ENCODE data around the gene PVALEF. TPM values are rescaled to one million over a fixed set of nuclear protein-coding genes. Genes with fewer than 3 reads are reported as not detected.

Gene PVALEF
- total and polyA plus RNA-seq, 5 donors = not detected

- H3K27ac ChIP-seq (ENCODE audit: low read length) = no peak overlapping the region
- no peak for ATAC-seq
These were observed 35.5 kb upstream of the PVALEF start for GRCh38 chr17:81129711-81130367.

GRCh38 chr17:81130385-81131361, 34.6 kb upstream of the PVALEF start:
- H3K4me3 ChIP-seq (ENCODE audit: low read length) = no peak overlapping the region
- no peak overlapping the region for H3K27ac ChIP-seq (ENCODE audit: low read length)

More at GRCh38 chr17:81129711-81130367, 35.5 kb upstream of the PVALEF start:
- no peaks in the 10 kb centered on the region for H3K4me1 ChIP-seq (ENCODE audit: control insufficient read depth, insufficient read depth, low read length)
- intact Hi-C loops (cut with DNase I) = no loop called here
- H3K4me3 ChIP-seq (ENCODE audit: low read length) = no peak overlapping the region
- H3K27me3 ChIP-seq (ENCODE audit: control insufficient read depth, insufficient read depth) = no peaks in the 10 kb centered on the region
- 79% methylated on average over 14 of the region's 14 CpGs for WGBS
- no peak for DNase-seq
- no peaks in the 10 kb centered on the region for H3K9me3 ChIP-seq (ENCODE audit: control insufficient read depth, low read length)

GRCh38 chr17:81131486-81132196, 33.7 kb upstream of the PVALEF start:
- no peak for DNase-seq
- 90% methylated on average over 14 of the region's 14 CpGs for WGBS
- no peak for ATAC-seq
- H3K4me3 ChIP-seq (ENCODE audit: low read length) = no peak overlapping the region
- intact Hi-C loops (cut with DNase I) = no loop called here
- H3K9me3 ChIP-seq (ENCODE audit: control insufficient read depth, low read length) = no peaks in the 10 kb centered on the region
- no peaks in the 10 kb centered on the region for H3K4me1 ChIP-seq (ENCODE audit: control insufficient read depth, insufficient read depth, low read length)
- H3K27me3 ChIP-seq (ENCODE audit: control insufficient read depth, insufficient read depth) = no peaks in the 10 kb centered on the region
- no peak overlapping the region for H3K27ac ChIP-seq (ENCODE audit: low read length)

More at GRCh38 chr17:81130385-81131361, 34.6 kb upstream of the PVALEF start:
- no peaks in the 10 kb centered on the region for H3K27me3 ChIP-seq (ENCODE audit: control insufficient read depth, insufficient read depth)
- ATAC-seq (no peak), DNase-seq (no peak)
- no peaks in the 10 kb centered on the region for H3K9me3 ChIP-seq (ENCODE audit: control insufficient read depth, low read length)
- WGBS = 86% methylated on average over 41 of the region's 41 CpGs
- H3K4me1 ChIP-seq (ENCODE audit: control insufficient read depth, insufficient read depth, low read length) = no peaks in the 10 kb centered on the region
- intact Hi-C loops (cut with DNase I) = no loop called here

GRCh38 chr17:81132197-81132540, 33.1 kb upstream of the PVALEF start:
- DNase-seq = no peak
- H3K4me1 ChIP-seq (ENCODE audit: control insufficient read depth, insufficient read depth, low read length) = no peaks in the 10 kb centered on the region
- no peak overlapping the region for H3K4me3 ChIP-seq (ENCODE audit: low read length)
- 86% methylated on average over 11 of the region's 11 CpGs for WGBS
- ATAC-seq = no peak
- intact Hi-C loops (cut with DNase I) = no loop called here
- no peak overlapping the region for H3K27ac ChIP-seq (ENCODE audit: low read length)
- H3K27me3 ChIP-seq (ENCODE audit: control insufficient read depth, insufficient read depth) = no peaks in the 10 kb centered on the region
- H3K9me3 ChIP-seq (ENCODE audit: control insufficient read depth, low read length) = no peaks in the 10 kb centered on the region

- WGBS = 82% methylated on average over 22 of the region's 22 CpGs
- DNase-seq (no peak), ATAC-seq (no peak)
- Histone ChIP-seq H3K4me1 (ENCODE audit: control insufficient read depth, insufficient read depth, low read length) (no peaks in the 10 kb centered on the region), H3K9me3 (ENCODE audit: control insufficient read depth, low read length) (no peaks in the 10 kb centered on the region), H3K27ac (ENCODE audit: low read length) (no peak overlapping the region), H3K4me3 (ENCODE audit: low read length) (no peak overlapping the region), H3K27me3 (ENCODE audit: control insufficient read depth, insufficient read depth) (no peaks in the 10 kb centered on the region)
- intact Hi-C loops (cut with DNase I) = no loop called here
These were observed 32.3 kb upstream of the PVALEF start for GRCh38 chr17:81132770-81133723.

- H3K27me3 ChIP-seq (ENCODE audit: control insufficient read depth, insufficient read depth) = no peaks in the 10 kb centered on the region
- no peak for DNase-seq
- no peaks in the 10 kb centered on the region for H3K4me1 ChIP-seq (ENCODE audit: control insufficient read depth, insufficient read depth, low read length)
- WGBS = 83% methylated on average over 28 of the region's 28 CpGs
- no peaks in the 10 kb centered on the region for H3K9me3 ChIP-seq (ENCODE audit: control insufficient read depth, low read length)
- intact Hi-C loops (cut with DNase I) = no loop called here
- no peak overlapping the region for H3K27ac ChIP-seq (ENCODE audit: low read length)
- no peak for ATAC-seq
- H3K4me3 ChIP-seq (ENCODE audit: low read length) = no peak overlapping the region
These were observed 31.1 kb upstream of the PVALEF start for GRCh38 chr17:81134064-81134781.

GRCh38 chr17:81135505-81136278, 29.6 kb upstream of the PVALEF start:
- DNase-seq (no peak), ATAC-seq (no peak)
- Histone ChIP-seq H3K9me3 (ENCODE audit: control insufficient read depth, low read length) (no peaks in the 10 kb centered on the region), H3K27ac (ENCODE audit: low read length) (no peak overlapping the region), H3K4me3 (ENCODE audit: low read length) (no peak overlapping the region), H3K27me3 (ENCODE audit: control insufficient read depth, insufficient read depth) (no peaks in the 10 kb centered on the region), H3K4me1 (ENCODE audit: control insufficient read depth, insufficient read depth, low read length) (no peaks in the 10 kb centered on the region)
- WGBS = 71% methylated on average over 28 of the region's 28 CpGs
- intact Hi-C loops (cut with DNase I) = no loop called here

GRCh38 chr17:81136366-81136765, 28.9 kb upstream of the PVALEF start:
- H3K27ac ChIP-seq (ENCODE audit: low read length) = no peak overlapping the region
- no peak overlapping the region for H3K4me3 ChIP-seq (ENCODE audit: low read length)
- no peaks in the 10 kb centered on the region for H3K9me3 ChIP-seq (ENCODE audit: control insufficient read depth, low read length)
- H3K4me1 ChIP-seq (ENCODE audit: control insufficient read depth, insufficient read depth, low read length) = no peaks in the 10 kb centered on the region
- no peaks in the 10 kb centered on the region for H3K27me3 ChIP-seq (ENCODE audit: control insufficient read depth, insufficient read depth)
- intact Hi-C loops (cut with DNase I) = no loop called here
- DNase-seq (no peak), ATAC-seq (no peak)
- WGBS = 74% methylated on average over 8 of the region's 8 CpGs

- intact Hi-C loops (cut with DNase I) = no loop called here
- no peak for DNase-seq
- 92% methylated on average over 13 of the region's 13 CpGs for whole genome bisulfite sequencing
- Histone ChIP-seq H3K9me3 (ENCODE audit: control insufficient read depth, low read length) (no peaks in the 10 kb centered on the region), H3K4me3 (ENCODE audit: low read length) (no peak overlapping the region), H3K4me1 (ENCODE audit: control insufficient read depth, insufficient read depth, low read length) (no peaks in the 10 kb centered on the region), H3K27me3 (ENCODE audit: control insufficient read depth, insufficient read depth) (no peaks in the 10 kb centered on the region), H3K27ac (ENCODE audit: low read length) (no peak overlapping the region)
- no peak for ATAC-seq
These were observed 28.1 kb upstream of the PVALEF start for GRCh38 chr17:81137248-81137647.
